DOHH2 (cell line): ENCODE results near the gene ARHGAP6.

Experiments
- H3F3A ChIP-seq: fragments of 200-600 bp; sonication (generic), shearing (Covaris generic); 2 replicates; pipeline ENCODE4 v1.6.0; 2016; ENCODE audit warnings: antibody characterized with exemption, mild to moderate bottlenecking; ENCODE audit not compliant: control insufficient read depth, insufficient read depth
- H3K27ac ChIP-seq: fragments of 200-600 bp; sonication (generic); 2 replicates; pipeline ENCODE4 v1.5.1; 2014; ENCODE audit warnings: low read depth, mild to moderate bottlenecking, low read length, moderate library complexity
- H3K27me3 ChIP-seq: fragments of 200-600 bp; sonication (generic); 2 replicates; pipeline ENCODE4 v1.6.1; 2014; ENCODE audit warnings: mild to moderate bottlenecking, low read length, mixed read lengths; ENCODE audit not compliant: control insufficient read depth
- H3K36me3 ChIP-seq: fragments of 200-600 bp; sonication (generic); 2 replicates; pipeline ENCODE4 v1.6.1; 2014; ENCODE audit warnings: mild to moderate bottlenecking, low read length, moderate library complexity, mixed read lengths; ENCODE audit not compliant: control insufficient read depth
- H3K4me1 ChIP-seq: fragments of 200-600 bp; sonication (generic); 2 replicates; pipeline ENCODE4 v1.6.1; 2014; ENCODE audit warnings: mild to moderate bottlenecking, low read length, mixed read lengths; ENCODE audit not compliant: control insufficient read depth
- H3K4me2 ChIP-seq: fragments of 200-600 bp; sonication (generic); 2 replicates; pipeline ENCODE4 v1.6.0; 2014; ENCODE audit warnings: mild to moderate bottlenecking, low read length, moderate library complexity
- H3K4me3 ChIP-seq: fragments of 200-600 bp; sonication (generic); 2 replicates; pipeline ENCODE4 v1.5.1; 2014; ENCODE audit warnings: mild to moderate bottlenecking, low read length, mixed read lengths
- H3K79me2 ChIP-seq: fragments of 200-600 bp; sonication (generic); 2 replicates; pipeline ENCODE4 v1.6.1; 2014; ENCODE audit warnings: mild to moderate bottlenecking, low read length, mixed read lengths; ENCODE audit not compliant: control insufficient read depth
- H3K9me2 ChIP-seq: fragments of 200-600 bp; sonication (generic); replicated peaks from 2 replicates; pipeline ENCODE4 v1.6.1; 2014; ENCODE audit warnings: mild to moderate bottlenecking, low read length, mixed read lengths; ENCODE audit not compliant: control insufficient read depth
- H3K9me3 ChIP-seq: fragments of 200-600 bp; sonication (generic); 2 replicates; pipeline ENCODE4 v1.6.1; 2014; ENCODE audit warnings: antibody characterized with exemption, low read length, mixed read lengths; ENCODE audit not compliant: control insufficient read depth, insufficient read depth
- H4K20me1 ChIP-seq: fragments of 200-600 bp; sonication (generic); 2 replicates; pipeline ENCODE4 v1.6.0; 2014; ENCODE audit warnings: low read depth, mild to moderate bottlenecking, antibody characterized with exemption, low read length, moderate library complexity; ENCODE audit not compliant: control insufficient read depth, insufficient read depth
- CTCF ChIP-seq: fragments of 200-600 bp; sonication (generic); IDR thresholded peaks from one replicate; pipeline ENCODE4 v1.5.1; 2014; ENCODE audit warnings: antibody characterized with exemption, mild to moderate bottlenecking, low read depth, low read length; ENCODE audit not compliant: poor library complexity, severe bottlenecking
- EZH2phosphoT487 ChIP-seq: fragments of 200-600 bp; sonication (generic); IDR thresholded peaks from 2 replicates; pipeline ENCODE4 v1.6.1; 2017; ENCODE audit warnings: borderline replicate concordance, mild to moderate bottlenecking, antibody characterized with exemption, low read length, moderate library complexity, mixed read lengths

The ARHGAP6 gene

GRCh38 chrX:11423949-11424348 lies 241.8 kb downstream of the ARHGAP6 start:
- Histone ChIP-seq H3F3A (no peaks in the 10 kb centered on the region), H3K4me3 (no peak overlapping the region), H3K27me3 (no peaks in the 10 kb centered on the region), H3K9me3 (no peaks in the 10 kb centered on the region), H3K79me2 (no peaks in the 10 kb centered on the region), H4K20me1 (no peaks in the 10 kb centered on the region), H3K4me2 (no peak overlapping the region), H3K36me3 (no peaks in the 10 kb centered on the region), H3K9me2 (no peaks in the 10 kb centered on the region), H3K27ac (no peak overlapping the region), H3K4me1 (no peaks in the 10 kb centered on the region)
- no peak for TF ChIP-seq CTCF
- no peak for TF ChIP-seq EZH2phosphoT487

GRCh38 chrX:11423362-11423818 lies 242.3 kb downstream of the ARHGAP6 start:
- H3K27ac ChIP-seq = no peak overlapping the region
- H3K4me2 ChIP-seq = no peak overlapping the region
- no peak overlapping the region for H3K4me3 ChIP-seq
- H4K20me1 ChIP-seq = no peaks in the 10 kb centered on the region
- TF ChIP-seq CTCF (no peak), EZH2phosphoT487 (no peak)
- H3K27me3 ChIP-seq = no peaks in the 10 kb centered on the region
- no peaks in the 10 kb centered on the region for H3K36me3 ChIP-seq
- no peaks in the 10 kb centered on the region for H3K9me3 ChIP-seq
- no peaks in the 10 kb centered on the region for H3K9me2 ChIP-seq
- no peaks in the 10 kb centered on the region for H3K79me2 ChIP-seq
- no peaks in the 10 kb centered on the region for H3F3A ChIP-seq
- H3K4me1 ChIP-seq = no peaks in the 10 kb centered on the region

GRCh38 chrX:11422525-11422857 lies 243.2 kb downstream of the ARHGAP6 start:
- Histone ChIP-seq H3K36me3 (no peaks in the 10 kb centered on the region), H3K27me3 (no peaks in the 10 kb centered on the region), H3K4me3 (no peak overlapping the region), H3K9me2 (no peaks in the 10 kb centered on the region), H3K79me2 (no peaks in the 10 kb centered on the region), H3K9me3 (no peaks in the 10 kb centered on the region), H4K20me1 (no peaks in the 10 kb centered on the region), H3K4me2 (no peak overlapping the region), H3K4me1 (no peaks in the 10 kb centered on the region), H3F3A (no peaks in the 10 kb centered on the region), H3K27ac (no peak overlapping the region)
- TF ChIP-seq EZH2phosphoT487 = no peak
- TF ChIP-seq CTCF = no peak
